Bronchial epithelial cell (primary cell): Measurements from ENCODE around the gene MVD. TPM values are rescaled to one million over a fixed set of nuclear protein-coding genes. Genes with fewer than 3 reads are reported as not detected.

Experiments used
- DNase-seq: peaks from one replicate; pipeline ENCODE4 v3.0.0-alpha.2; 2010; ENCODE audit warnings: low read depth
- FAIRE-seq: peaks from 2 replicates; lab custom pipeline; 2011; peaks lifted over from hg19 to GRCh38; lab: Jason Lieb, UNC
- H3K27me3 ChIP-seq: 2 replicates; pipeline ENCODE4 v1.5.1; 2011; ENCODE audit warnings: low read length; ENCODE audit not compliant: control insufficient read depth, insufficient read depth
- H3K36me3 ChIP-seq: 2 replicates; pipeline ENCODE4 v1.5.1; 2011; ENCODE audit warnings: low read length; ENCODE audit not compliant: control insufficient read depth, insufficient read depth
- H3K4me3 ChIP-seq: 2 replicates; pipeline ENCODE4 v1.5.1; 2011; ENCODE audit warnings: mild to moderate bottlenecking, low read depth, low read length, control low read depth
- total RNA-seq: library from RNA; depleted of rRNA; stranded (reverse); fragments of >200 nt; gene quantifications from 2 replicates; pipeline ENCODE4 v1.2.1, GENCODE V29; 2014
- TF ChIP-seq, protein P1 (sequence below): IDR thresholded peaks from 2 replicates; pipeline ENCODE4 v1.5.1; 2011; ENCODE audit warnings: mild to moderate bottlenecking, moderate library complexity, low read length, control low read depth, inconsistent platforms; ENCODE audit not compliant: insufficient read depth, severe bottlenecking

The MVD gene
- total RNA-seq, 1 donor from 2014 or later, result 56.6 TPM

DNA sequence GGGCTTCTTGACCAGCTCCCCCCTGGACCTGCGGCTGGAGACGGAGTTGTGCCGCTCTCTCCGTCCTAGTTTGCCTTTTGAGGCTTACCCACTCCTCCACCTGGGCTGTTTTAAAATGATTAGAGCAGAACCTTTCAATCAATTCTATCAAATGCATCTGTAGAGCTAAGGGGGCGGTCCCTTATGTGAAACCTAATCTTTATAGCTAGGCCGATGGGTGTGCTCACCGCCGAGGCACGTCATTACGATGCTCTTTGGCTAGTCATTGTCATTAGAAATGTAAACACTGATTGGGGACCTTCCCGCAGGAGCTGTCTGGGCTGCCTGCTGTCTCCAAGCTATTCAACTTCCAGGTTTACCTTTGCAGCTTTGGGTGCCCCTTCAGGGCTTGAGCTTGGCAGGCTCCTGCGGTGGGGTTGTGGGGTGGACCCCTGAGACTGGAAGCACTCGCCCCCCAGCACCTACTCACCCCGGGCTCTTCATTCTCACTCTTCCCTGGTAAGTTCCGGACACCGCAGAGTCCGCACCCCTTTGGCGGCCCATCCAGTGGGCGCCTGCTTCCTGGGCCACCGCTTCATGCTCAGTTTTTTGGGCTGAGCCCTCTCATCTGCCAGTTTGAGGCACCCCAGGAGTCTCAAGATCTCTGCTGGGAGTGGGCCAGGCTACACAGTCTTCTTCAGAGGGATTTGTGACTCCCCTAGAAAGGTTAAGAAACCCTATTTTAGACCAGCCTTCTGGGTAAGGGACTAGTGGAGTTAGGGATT lies 45.4 kb downstream of the MVD start:
- FAIRE-seq (no peak), DNase-seq (no peak)
- Histone ChIP-seq H3K27me3 (no peaks in the 10 kb centered on the region), H3K4me3 (no peak overlapping the region), H3K36me3 (peaks cover 21% of the 10 kb centered on the region)
- TF ChIP-seq, protein P1, sequence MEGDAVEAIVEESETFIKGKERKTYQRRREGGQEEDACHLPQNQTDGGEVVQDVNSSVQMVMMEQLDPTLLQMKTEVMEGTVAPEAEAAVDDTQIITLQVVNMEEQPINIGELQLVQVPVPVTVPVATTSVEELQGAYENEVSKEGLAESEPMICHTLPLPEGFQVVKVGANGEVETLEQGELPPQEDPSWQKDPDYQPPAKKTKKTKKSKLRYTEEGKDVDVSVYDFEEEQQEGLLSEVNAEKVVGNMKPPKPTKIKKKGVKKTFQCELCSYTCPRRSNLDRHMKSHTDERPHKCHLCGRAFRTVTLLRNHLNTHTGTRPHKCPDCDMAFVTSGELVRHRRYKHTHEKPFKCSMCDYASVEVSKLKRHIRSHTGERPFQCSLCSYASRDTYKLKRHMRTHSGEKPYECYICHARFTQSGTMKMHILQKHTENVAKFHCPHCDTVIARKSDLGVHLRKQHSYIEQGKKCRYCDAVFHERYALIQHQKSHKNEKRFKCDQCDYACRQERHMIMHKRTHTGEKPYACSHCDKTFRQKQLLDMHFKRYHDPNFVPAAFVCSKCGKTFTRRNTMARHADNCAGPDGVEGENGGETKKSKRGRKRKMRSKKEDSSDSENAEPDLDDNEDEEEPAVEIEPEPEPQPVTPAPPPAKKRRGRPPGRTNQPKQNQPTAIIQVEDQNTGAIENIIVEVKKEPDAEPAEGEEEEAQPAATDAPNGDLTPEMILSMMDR, result no peak

DNA sequence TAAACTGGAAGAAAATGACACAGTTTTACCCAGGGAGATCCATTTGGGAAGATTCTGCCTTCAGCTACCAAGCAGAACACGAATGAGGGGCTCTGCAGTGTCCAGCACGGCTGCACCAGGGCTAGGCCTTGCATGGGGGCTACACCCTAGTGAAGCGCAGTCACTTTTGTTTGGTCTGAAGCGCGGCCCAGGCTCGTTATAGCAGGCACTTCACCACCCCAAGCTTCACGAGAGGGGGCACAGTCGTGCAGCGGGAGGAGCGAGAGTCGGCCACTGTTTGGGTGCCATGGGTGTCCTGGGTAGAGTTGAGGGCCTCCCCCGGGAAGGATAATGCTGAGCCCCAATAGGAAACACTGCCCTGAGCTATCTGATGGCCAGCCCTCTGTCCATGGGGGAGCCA lies 46.2 kb downstream of the MVD start:
- FAIRE-seq, result no peak
- no peak for DNase-seq
- Histone ChIP-seq H3K36me3 (peaks cover 18% of the 10 kb centered on the region), H3K27me3 (no peaks in the 10 kb centered on the region), H3K4me3 (no peak overlapping the region)
- TF ChIP-seq, protein P1, result no peak

DNA sequence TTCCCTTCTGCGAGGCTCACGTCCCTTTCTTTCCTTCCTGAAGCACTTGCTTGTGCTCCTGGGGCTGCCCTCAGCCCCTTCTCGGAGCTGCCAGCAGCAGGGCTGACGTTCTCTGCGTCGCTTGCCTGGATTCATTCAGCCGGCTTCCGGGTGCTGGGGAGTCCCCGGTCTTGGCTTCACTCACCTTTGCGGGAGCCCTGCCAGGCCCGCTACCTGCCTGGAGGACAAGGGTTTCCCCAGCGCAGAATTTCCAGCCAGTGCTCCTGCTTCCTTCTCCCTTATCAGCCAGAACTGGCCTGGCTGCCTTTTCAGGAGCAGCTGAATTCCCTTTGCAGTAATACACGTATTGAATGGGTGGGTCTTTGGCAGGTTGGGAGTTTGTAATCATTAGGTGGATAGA lies 46.6 kb downstream of the MVD start:
- Histone ChIP-seq H3K27me3 (no peaks in the 10 kb centered on the region), H3K36me3 (peaks cover 21% of the 10 kb centered on the region), H3K4me3 (no peak overlapping the region)
- no peak for FAIRE-seq
- peak; percentile 67 for DNase-seq
- TF ChIP-seq, protein P1, result no peak

DNA sequence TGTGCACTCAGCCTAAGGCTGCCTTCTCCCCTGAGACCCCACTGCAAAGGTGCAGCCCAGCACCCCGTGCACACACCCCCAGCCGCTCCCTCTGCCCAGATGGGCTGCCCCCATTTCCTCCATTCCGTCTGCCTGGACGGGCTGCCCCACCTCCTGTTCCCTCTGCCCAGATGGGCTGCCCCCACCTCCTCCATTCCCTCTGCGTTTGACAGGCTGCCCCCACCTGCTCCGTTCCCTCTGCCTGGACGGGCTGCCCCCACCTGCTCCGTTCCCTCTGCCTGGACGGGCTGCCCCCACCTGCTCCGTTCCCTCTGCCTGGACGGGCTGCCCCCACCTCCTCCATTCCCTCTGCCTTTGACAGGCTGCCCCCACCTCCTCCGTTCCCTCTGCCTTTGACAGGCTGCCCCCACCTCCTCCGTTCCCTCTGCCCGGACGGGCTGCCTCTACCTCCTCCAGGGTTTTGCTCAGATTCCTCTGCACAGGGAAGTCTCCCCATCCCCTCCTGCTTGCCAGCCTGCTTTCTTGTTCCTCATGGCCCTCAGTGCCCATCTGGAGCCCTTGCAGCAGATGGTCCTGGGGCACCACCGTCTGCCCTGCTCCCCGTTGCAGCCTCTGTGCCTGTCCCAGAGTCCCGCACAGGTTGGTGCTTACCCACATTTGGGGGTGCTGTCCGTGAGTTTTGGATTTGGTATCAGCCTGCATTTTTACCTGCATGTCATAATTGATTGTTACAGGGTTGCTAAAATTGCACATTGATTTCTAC lies 47.9 kb downstream of the MVD start:
- H3K27me3 ChIP-seq, result no peaks in the 10 kb centered on the region
- no peak for FAIRE-seq
- no peak overlapping the region for H3K4me3 ChIP-seq
- no peak for DNase-seq
- peaks cover 32% of the 10 kb centered on the region for H3K36me3 ChIP-seq
- TF ChIP-seq, protein P1, result no peak

- Histone ChIP-seq H3K4me3 (no peak overlapping the region), H3K36me3 (peaks cover 30% of the 10 kb centered on the region)
- no peak for DNase-seq
Observed at GRCh38 chr16:88613911-88614817, 48.7 kb downstream of the MVD start.

More at GRCh38 chr16:88613911-88614817, 48.7 kb downstream of the MVD start:
- FAIRE-seq, result no peak
- H3K27me3 ChIP-seq, result no peaks in the 10 kb centered on the region
- TF ChIP-seq, protein P1, result no peak
